SW480 (cell line): ENCODE measurements around the gene ZP1.

Experiments
- DNase-seq: peaks from one replicate; pipeline ENCODE4 v3.0.0-alpha.2; 2016; ENCODE audit warnings: low spot score

The ZP1 gene

DNA sequence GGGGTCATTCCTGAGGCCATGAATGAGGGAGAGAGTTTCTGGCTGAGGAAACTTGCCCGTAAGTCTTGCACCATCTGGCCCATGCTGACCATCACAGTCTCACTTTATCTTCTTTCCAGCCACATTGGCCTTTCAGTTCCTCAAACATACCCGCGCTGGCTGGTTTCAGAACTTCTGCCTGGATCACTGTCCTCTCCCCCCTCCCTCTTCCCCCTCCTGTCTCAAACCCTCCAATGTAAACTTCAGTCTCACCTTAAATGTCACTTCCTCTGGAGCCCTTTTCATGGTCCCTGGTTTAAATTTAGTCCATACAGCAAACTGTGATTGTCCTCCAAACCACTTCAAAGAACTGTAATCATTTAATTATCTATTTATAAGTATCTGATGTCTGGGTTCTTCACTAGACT, 42.9 kb downstream of the ZP1 start:
- DNase-seq, result no peak

- no peak for DNase-seq
Observed at GRCh38 chr11:60910711-60911380, 43.5 kb downstream of the ZP1 start.

- no peak for DNase-seq
Observed at GRCh38 chr11:60912223-60912850, 45.0 kb downstream of the ZP1 start.

DNA sequence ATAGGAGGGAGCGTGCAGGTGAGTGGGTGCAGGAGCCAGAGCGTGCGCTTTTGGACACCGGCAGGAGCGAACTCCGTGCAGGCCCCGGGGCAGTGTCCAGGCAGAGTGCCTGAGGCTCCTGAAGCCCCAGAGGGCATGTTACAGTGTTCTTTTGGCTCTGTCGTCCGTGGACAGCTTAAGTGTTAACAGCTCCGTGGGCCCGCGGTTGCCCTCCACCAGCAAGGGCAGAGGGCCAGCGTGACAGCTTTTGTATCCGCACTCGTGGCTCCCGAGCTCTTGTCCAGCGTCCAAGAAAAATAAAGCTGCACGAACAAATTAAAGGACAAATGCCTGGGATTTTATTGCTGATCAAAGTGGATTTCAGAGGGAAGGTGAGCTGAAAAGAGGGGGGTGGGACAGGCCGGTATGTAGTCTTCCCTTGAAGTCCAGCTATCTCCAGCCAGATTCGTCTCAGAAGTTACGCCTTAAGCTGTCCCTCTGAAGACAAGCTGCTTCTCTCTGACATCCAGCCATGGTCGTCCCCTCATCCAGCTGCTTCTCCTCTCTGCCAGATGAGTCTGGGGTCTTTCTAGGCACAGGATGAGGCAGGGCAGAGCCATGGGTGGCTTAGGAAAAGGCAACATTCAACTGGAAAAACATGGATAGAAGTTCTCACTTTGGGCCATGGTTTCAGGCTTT, 45.6 kb downstream of the ZP1 start:
- DNase-seq, result no peak

- peak; percentile 91 for DNase-seq
Observed at GRCh38 chr11:60913793-60914632, 46.7 kb downstream of the ZP1 start, which contains the start of gene TMEM109. Gene TMEM109, plus strand, starts transcription at chr11:60914158. Its CDS starts 5,536 bp downstream, at chr11:60919694.

DNA sequence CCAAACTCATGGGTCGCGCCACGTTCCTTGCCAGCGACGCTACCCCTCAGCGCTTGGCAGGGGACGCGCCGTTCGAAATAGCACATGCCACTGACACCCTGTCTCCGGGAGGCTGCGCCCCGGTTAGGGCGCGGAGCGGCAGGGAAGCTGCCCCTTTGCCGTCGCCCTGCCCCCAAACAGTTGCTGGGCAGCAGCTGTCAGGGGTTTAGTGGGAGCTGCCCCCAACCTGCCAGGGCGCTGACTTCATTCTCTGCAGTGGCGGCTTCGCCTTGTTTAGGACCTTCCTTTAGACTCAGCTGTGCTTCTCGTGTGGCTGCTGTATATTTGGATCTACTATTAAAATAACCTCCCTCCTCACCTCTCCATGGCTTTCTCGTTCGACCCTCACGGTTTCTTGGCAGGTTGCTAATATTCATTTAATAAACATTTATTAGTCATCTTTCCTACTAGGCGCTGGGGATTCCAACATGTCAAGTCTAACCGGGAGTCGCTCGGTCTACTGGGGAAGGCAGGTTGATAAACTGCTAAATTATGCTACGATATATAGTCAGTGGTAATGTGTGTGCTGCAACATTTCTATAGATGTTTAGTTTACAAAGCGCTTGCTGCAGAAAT, 47.4 kb downstream of the ZP1 start:
- DNase-seq, result peak; percentile 36

GRCh38 chr11:60915248-60915914, 48.0 kb downstream of the ZP1 start:
- DNase-seq, result peak; percentile 77

DNA sequence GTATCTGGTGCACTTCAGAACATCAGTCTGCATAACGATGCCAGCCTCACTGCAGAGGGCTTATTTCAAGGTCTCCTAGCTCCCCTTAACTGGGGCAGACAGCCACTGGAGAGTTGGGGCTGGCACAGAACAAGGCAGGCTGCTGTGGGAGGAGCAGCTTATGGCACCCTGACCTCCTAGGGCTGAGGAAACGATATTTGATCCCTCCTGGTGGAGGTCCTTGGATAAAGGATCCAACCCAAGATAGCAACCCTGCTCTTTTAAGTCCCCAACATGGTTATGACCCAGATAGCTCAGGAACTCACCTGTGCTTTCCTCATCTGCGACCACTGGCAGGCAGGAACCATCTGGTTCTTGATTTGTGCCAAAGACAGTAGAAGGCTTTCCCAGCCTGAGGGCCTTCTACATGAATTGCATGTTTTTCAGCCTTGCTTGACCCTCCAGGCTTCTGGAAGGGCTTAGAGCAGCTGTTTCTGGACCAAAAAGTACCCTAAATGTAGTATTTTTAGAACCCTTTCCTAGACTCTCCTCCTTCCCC, 49.4 kb downstream of the ZP1 start:
- no peak for DNase-seq

DNA sequence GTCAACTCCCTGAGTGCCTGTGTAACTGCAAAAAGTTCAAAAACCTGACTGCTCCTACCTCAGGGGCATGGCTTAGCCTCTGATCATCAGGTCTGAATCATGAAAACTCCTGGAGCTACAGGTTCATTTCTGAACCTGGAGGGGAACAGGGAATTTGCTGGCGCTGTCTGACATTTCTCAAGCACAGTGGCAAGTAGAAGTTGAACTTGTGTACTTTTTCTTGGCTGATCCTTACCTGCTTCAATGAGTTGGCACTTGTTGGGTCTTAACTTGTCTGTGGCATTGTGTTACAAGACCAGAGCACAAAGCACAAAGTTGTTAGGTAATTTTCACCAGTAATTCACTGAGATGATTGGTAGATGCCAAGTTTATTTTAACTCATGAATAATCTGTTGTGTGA, 49.9 kb downstream of the ZP1 start:
- DNase-seq, result no peak

DNA sequence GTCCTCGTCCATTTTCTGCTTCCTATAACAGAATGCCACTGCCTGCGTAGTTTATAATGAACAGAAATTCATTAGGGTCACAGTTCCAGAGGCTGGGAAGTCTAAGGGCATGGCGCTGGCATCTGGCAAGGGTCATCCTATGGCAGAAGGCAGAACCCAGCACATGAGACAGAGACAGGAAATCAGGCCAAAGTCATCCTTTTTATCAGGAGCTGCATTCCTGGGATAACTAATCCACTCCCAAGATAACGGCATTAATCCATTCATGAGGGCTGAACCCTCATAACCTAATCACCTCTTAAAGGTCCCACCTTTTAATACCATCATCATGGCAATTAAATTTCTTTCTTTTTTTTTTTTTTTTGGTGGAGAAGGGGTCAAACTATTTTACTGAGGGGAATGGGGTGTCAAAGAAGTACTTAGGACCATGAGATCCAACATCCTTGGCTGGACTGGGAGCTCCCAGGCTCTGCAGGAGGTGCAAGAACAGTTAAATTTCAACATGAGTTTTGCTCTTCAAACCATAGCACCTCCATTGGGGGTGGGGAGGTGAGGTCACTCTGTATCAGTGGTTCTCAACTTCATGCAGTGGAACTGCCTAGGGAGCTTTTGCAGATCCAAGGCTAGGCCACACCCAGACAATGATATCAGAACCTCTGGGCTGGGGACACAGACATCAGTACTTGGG, 51.1 kb downstream of the ZP1 start:
- no peak for DNase-seq

- DNase-seq, result peak; percentile 16
Observed at GRCh38 chr11:60918939-60919265, 51.6 kb downstream of the ZP1 start.

DNA sequence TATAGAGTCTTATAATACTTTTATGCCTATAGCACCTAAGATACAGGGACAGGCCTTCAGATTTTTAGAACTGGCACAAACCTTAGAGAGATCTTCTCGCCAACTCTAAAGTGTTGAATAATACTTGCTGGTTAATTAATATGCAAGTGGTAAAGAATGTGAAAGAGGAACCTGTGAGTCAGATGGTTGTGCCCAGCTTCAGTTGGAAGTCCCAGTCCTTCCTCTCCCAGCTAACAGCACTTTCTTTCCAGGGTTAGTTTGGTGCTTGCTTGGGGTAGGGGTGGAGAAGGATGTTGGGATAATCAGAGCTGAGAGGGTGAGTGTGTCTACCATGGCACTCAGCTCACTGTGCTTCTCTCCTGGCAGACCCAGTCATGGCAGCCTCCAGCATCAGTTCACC, 52.0 kb downstream of the ZP1 start:
- DNase-seq, result no peak

DNA sequence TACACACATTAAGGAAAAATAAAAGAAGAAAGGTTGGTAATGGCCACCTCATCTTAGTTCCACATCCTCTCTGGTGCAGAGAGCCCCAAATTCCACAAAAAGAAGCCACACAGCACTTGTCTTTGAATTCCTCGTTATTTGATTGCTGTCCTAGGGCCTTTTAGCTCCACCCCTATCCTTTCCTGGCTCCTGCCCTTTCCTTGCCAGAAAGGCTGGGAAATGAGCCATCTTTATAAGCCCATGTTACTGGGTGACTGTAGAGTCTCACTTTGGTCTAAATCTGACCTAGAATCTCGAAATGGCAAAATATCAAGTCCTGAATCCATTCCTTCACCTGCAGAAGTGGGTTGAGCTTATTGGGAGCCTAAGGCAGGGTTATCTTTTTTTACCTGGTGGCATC, 52.6 kb downstream of the ZP1 start:
- DNase-seq, result no peak

DNA sequence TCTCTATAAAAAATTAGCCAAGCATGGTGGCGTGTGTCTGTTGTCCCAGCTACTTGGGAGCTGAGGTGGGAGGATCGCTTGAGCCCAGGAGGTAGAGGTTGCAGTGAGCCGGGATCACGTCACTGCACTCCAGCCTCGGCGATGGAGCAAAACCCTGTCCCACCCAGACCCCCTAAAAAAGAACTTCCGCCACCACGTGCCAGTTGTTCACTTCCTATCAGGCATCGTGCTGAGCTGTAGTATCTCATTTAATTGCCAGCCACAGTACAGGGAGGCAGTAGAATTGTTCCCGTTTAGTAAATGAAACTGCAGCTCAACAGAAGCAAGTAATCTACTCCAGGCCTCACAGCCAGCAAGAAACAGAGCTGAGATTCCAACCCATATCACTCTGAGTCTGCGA, 53.9 kb downstream of the ZP1 start:
- no peak for DNase-seq

GRCh38 chr11:60921777-60922335, 54.5 kb downstream of the ZP1 start:
- DNase-seq, result no peak

DNA sequence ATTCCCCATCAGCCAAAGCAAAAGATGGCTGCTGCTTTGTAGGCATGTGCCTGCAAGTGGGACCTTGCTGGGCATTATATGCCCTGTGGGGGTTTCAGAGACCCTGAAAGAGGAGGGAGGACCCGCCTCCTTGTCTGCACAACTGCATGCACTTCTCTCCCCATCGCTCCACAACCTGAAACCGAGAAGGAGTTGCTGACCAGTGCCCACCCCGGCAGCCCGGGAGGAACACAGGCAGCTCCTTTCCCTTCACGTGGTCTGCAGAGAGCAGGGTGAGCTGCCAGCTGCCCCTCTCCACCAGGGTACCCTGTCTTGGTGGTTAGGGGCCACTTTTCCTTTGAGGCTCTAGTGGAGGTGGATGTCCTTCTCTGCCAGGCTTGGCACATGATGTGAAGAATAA, 55.6 kb downstream of the ZP1 start:
- DNase-seq, result no peak

- DNase-seq, result no peak
Observed at GRCh38 chr11:60923326-60923725, 56.0 kb downstream of the ZP1 start.

DNA sequence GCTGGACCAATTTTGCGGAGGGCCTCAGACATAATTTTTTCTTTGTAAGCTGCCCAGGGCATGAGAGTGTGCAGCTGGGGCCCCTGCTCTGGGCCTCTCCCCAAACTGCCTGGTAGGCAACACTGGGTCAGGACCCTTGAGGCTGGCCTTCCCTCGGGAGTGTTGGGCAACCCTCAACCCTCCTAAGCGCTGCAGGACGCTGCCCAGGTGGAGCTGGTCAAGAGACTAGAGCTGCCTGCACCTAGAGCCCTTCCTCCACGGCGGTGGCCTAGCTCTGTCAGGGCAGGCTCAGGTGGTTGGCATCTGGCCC, 56.4 kb downstream of the ZP1 start:
- DNase-seq, result no peak

DNA sequence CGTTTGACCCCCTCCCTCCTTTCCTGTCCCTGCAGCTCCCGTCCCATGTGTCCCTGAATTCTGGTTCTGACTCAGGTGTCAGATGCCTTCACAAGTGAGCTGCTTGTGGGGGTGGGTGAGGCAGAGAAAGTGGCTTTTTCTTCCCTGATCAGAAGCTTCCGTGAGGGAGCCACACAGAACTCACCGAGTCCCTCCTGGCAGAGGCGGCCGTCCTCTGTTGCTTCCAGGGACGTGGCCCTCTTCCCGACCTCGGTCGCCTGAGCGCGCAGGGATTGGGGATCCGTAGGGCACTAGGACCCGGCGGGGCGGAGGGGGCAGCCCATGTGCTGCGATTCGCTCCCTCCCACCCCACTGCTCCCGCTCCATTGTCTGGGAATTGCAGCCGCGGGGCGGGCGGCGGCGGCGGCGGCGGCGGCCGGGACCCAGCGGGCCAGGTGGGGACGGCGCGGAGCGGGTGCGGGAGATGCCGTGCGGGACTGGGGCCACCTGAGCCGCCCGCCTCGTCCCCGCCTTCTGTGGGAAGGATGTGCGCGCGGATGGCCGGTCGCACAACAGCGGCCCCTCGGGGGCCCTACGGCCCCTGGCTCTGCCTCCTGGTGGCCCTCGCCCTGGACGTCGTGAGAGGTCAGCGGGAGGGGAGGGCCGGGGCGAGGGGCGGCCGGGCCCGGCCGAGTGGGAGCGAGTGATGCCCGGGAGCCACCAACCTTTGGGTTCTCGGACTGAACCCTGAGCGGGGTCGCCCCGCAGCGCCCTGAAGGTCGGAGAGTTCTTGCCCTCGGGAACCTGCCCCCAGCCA, 57.0 kb downstream of the ZP1 start, which contains the start of gene TMEM132A:
Gene TMEM132A, plus strand, starts transcription at position 351 of the 796 bp plus-strand sequence. Its CDS starts 174 bp downstream, at position 525.
- DNase-seq, result peak; percentile 75
